Body of pancreas (tissue), 4 donors: ENCODE data around the gene GSK3B.

Experiments
- POLR2A ChIP-seq, 3 donors: fragments of 450-650 bp; IDR thresholded peaks; one replicate each; pipeline ENCODE4 v1.6.1; 2016; ENCODE audit warnings: antibody characterized with exemption in 3 of 3, mild to moderate bottlenecking in 2 of 3
- TF ChIP-seq, protein P1 (sequence below), 7 experiments: fragments of 450-650 bp in 4 of 7; fragments of 200-600 bp in 3 of 7; sonication (generic) in 3 of 7; IDR thresholded peaks; one replicate each; pipeline ENCODE4 v1.5.1; 2016 to 2019; ENCODE audit warnings: antibody characterized with exemption in 7 of 7

DNA sequence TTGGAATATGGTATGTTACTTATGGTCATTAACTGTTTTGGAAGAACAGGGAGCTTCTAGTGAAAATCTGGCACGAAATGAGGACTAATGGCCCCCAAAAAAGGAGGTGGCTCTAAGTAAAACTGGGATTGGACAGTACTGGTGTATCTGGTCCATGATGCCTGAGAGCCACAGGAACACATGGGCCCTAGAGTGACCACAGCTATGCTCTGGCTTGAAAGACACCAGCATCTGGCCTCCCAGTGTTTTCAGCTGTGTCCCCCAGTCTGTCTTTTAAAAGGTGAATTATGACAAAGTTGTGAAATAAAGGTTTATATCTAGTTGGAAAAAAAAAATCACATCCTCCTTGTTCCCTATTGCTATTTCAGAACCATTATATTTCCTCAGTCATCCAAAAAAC, 64.5 kb downstream of the GSK3B start:
- TF ChIP-seq, protein P1, sequence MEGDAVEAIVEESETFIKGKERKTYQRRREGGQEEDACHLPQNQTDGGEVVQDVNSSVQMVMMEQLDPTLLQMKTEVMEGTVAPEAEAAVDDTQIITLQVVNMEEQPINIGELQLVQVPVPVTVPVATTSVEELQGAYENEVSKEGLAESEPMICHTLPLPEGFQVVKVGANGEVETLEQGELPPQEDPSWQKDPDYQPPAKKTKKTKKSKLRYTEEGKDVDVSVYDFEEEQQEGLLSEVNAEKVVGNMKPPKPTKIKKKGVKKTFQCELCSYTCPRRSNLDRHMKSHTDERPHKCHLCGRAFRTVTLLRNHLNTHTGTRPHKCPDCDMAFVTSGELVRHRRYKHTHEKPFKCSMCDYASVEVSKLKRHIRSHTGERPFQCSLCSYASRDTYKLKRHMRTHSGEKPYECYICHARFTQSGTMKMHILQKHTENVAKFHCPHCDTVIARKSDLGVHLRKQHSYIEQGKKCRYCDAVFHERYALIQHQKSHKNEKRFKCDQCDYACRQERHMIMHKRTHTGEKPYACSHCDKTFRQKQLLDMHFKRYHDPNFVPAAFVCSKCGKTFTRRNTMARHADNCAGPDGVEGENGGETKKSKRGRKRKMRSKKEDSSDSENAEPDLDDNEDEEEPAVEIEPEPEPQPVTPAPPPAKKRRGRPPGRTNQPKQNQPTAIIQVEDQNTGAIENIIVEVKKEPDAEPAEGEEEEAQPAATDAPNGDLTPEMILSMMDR (IDR thresholded peaks at IDR 0.05), result no peak
- no peak for TF ChIP-seq POLR2A (IDR thresholded peaks at IDR 0.05)
